SK-N-SH treated with all-trans-retinoic acid at 6 μM for 48 hours (cell line): Measurements from ENCODE around the gene TMEM131.

Source experiments
- ATAC-seq: fragments of 200-7000 bp; cut with Tn5 transposase; 3 replicates; pipeline ENCODE4 v1.9.1; 2020; ENCODE audit warnings: mild to moderate bottlenecking, moderate library complexity
- ARNTL ChIP-seq: fragments of 450-650 bp; formaldehyde crosslinking; IDR thresholded peaks from 2 replicates; pipeline ENCODE4 v1.5.0; 2020; ENCODE audit warnings: low read depth, mild to moderate bottlenecking, moderate library complexity, borderline replicate concordance
- BACH2 ChIP-seq: fragments of 250-450 bp; sonication (Bioruptor Pico); IDR thresholded peaks from 2 replicates; pipeline ENCODE4 v1.9.0; 2021; ENCODE audit warnings: mild to moderate bottlenecking, borderline replicate concordance
- CSDC2 ChIP-seq: fragments of 250-450 bp; sonication (Bioruptor Pico); IDR thresholded peaks from 2 replicates; pipeline ENCODE4 v1.5.0; 2020; ENCODE audit warnings: mild to moderate bottlenecking, moderate library complexity
- ESRRG ChIP-seq: fragments of 250-450 bp; sonication (Bioruptor Pico); IDR thresholded peaks from 2 replicates; pipeline ENCODE4 v1.6.1; 2021; ENCODE audit warnings: mild to moderate bottlenecking
- ISL1 ChIP-seq: fragments of 250-450 bp; sonication (Bioruptor Pico); IDR thresholded peaks from 2 replicates; pipeline ENCODE4 v2.1.2; 2022; ENCODE audit warnings: mild to moderate bottlenecking, moderate library complexity
- OSR1 ChIP-seq: fragments of 250-450 bp; sonication (Bioruptor Pico); IDR thresholded peaks from 2 replicates; pipeline ENCODE4 v1.8.0; 2022; ENCODE audit warnings: moderate library complexity, mild to moderate bottlenecking, inconsistent platforms
- PPARA ChIP-seq: fragments of 250-450 bp; sonication (Bioruptor Pico); IDR thresholded peaks from 2 replicates; pipeline ENCODE4 v1.5.0; 2020; ENCODE audit warnings: mild to moderate bottlenecking, borderline replicate concordance
- RARB ChIP-seq: fragments of 250-450 bp; sonication (Bioruptor Pico); IDR thresholded peaks from 2 replicates; pipeline ENCODE4 v1.8.0; 2021; ENCODE audit warnings: mild to moderate bottlenecking, moderate library complexity
- SNAI2 ChIP-seq: fragments of 250-450 bp; sonication (Bioruptor Pico); IDR thresholded peaks from 2 replicates; pipeline ENCODE4 v1.5.0; 2020; ENCODE audit warnings: mild to moderate bottlenecking, moderate library complexity
- TOX ChIP-seq: fragments of 250-450 bp; sonication (Bioruptor Pico); IDR thresholded peaks from 2 replicates; pipeline ENCODE4 v1.8.0; 2021; ENCODE audit warnings: mild to moderate bottlenecking, moderate library complexity, borderline replicate concordance
- ZC3H10 ChIP-seq: fragments of 250-450 bp; sonication (Bioruptor Pico); IDR thresholded peaks from 2 replicates; pipeline ENCODE4 v1.5.1; 2021; ENCODE audit warnings: mild to moderate bottlenecking, moderate library complexity
- ZFP3 ChIP-seq: fragments of 250-450 bp; sonication (Bioruptor Pico); IDR thresholded peaks from 2 replicates; pipeline ENCODE4 v1.5.0; 2020; ENCODE audit warnings: mild to moderate bottlenecking, moderate library complexity
- ZFP30 ChIP-seq: fragments of 450-650 bp; formaldehyde crosslinking; IDR thresholded peaks from 2 replicates; pipeline ENCODE4 v1.5.0; 2022; ENCODE audit warnings: mild to moderate bottlenecking, moderate library complexity
- ZNF565 ChIP-seq: fragments of 450-650 bp; formaldehyde crosslinking; conservative IDR thresholded peaks from 2 replicates; pipeline ENCODE4 v1.5.0; 2020; ENCODE audit warnings: low read depth, mild to moderate bottlenecking, moderate library complexity
- ZNF70 ChIP-seq: fragments of 450-650 bp; formaldehyde crosslinking; IDR thresholded peaks from 2 replicates; pipeline ENCODE4 v1.5.0; 2020; ENCODE audit warnings: mild to moderate bottlenecking, moderate library complexity
- ZNF8 ChIP-seq: fragments of 450-650 bp; formaldehyde crosslinking; IDR thresholded peaks from 2 replicates; pipeline ENCODE4 v1.5.0; 2020; ENCODE audit warnings: mild to moderate bottlenecking, moderate library complexity
- TF ChIP-seq, protein P1 (sequence below): fragments of 250-450 bp; sonication (Bioruptor Pico); IDR thresholded peaks from 2 replicates; pipeline ENCODE4 v1.8.0; 2020; ENCODE audit warnings: mild to moderate bottlenecking, moderate library complexity, borderline replicate concordance
- TF ChIP-seq, protein P2 (sequence below): fragments of 250-450 bp; sonication (Bioruptor Pico); IDR thresholded peaks from 2 replicates; pipeline ENCODE4 v1.5.0; 2020; ENCODE audit warnings: mild to moderate bottlenecking, moderate library complexity
- TF ChIP-seq, protein P3 (sequence below): fragments of 250-450 bp; sonication (Bioruptor Pico); IDR thresholded peaks from 2 replicates; pipeline ENCODE4 v1.8.0; 2021; ENCODE audit warnings: low read depth, mild to moderate bottlenecking, moderate library complexity, borderline replicate concordance
- TF ChIP-seq, protein P4 (sequence below): fragments of 250-450 bp; sonication (Bioruptor Pico); IDR thresholded peaks from 2 replicates; pipeline ENCODE4 v1.5.1; 2020; ENCODE audit warnings: low read depth, mild to moderate bottlenecking, moderate library complexity

Gene TMEM131

DNA sequence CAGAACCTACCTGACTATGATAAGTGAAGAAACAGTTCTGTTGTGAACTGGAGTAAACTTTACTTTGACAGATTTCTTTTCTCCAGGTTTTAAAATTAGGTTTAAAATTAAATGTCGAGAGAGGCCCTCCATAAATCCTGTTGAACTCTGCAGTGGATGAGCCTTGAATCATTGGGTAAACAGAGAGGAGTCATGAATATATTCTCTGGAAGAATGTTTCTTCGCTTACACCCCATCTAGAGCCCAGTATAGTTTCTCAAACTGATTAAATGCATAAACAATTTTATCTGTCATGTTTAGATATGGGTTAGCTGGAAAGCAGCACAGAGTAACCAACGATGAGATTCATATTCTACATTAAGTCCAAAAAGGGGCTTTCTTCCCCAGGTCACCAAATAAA lies 198.4 kb downstream of the TMEM131 start:
- ATAC-seq: no peak
- TF ChIP-seq CSDC2 (CRISPR knock-in tag): no peak
- no peak for TF ChIP-seq RARB
- TF ChIP-seq, protein P1, sequence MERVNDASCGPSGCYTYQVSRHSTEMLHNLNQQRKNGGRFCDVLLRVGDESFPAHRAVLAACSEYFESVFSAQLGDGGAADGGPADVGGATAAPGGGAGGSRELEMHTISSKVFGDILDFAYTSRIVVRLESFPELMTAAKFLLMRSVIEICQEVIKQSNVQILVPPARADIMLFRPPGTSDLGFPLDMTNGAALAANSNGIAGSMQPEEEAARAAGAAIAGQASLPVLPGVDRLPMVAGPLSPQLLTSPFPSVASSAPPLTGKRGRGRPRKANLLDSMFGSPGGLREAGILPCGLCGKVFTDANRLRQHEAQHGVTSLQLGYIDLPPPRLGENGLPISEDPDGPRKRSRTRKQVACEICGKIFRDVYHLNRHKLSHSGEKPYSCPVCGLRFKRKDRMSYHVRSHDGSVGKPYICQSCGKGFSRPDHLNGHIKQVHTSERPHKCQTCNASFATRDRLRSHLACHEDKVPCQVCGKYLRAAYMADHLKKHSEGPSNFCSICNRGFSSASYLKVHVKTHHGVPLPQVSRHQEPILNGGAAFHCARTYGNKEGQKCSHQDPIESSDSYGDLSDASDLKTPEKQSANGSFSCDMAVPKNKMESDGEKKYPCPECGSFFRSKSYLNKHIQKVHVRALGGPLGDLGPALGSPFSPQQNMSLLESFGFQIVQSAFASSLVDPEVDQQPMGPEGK: no peak
- TF ChIP-seq, protein P2, sequence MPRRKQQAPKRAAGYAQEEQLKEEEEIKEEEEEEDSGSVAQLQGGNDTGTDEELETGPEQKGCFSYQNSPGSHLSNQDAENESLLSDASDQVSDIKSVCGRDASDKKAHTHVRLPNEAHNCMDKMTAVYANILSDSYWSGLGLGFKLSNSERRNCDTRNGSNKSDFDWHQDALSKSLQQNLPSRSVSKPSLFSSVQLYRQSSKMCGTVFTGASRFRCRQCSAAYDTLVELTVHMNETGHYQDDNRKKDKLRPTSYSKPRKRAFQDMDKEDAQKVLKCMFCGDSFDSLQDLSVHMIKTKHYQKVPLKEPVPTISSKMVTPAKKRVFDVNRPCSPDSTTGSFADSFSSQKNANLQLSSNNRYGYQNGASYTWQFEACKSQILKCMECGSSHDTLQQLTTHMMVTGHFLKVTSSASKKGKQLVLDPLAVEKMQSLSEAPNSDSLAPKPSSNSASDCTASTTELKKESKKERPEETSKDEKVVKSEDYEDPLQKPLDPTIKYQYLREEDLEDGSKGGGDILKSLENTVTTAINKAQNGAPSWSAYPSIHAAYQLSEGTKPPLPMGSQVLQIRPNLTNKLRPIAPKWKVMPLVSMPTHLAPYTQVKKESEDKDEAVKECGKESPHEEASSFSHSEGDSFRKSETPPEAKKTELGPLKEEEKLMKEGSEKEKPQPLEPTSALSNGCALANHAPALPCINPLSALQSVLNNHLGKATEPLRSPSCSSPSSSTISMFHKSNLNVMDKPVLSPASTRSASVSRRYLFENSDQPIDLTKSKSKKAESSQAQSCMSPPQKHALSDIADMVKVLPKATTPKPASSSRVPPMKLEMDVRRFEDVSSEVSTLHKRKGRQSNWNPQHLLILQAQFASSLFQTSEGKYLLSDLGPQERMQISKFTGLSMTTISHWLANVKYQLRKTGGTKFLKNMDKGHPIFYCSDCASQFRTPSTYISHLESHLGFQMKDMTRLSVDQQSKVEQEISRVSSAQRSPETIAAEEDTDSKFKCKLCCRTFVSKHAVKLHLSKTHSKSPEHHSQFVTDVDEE (CRISPR knock-in tag): no peak
- no peak for TF ChIP-seq ZC3H10 (CRISPR knock-in tag)
- no peak for TF ChIP-seq ZFP3 (CRISPR knock-in tag)
- TF ChIP-seq ESRRG (CRISPR knock-in tag): no peak
- TF ChIP-seq ISL1: no peak
- no peak for TF ChIP-seq OSR1
- TF ChIP-seq PPARA: no peak
- TF ChIP-seq, protein P3, sequence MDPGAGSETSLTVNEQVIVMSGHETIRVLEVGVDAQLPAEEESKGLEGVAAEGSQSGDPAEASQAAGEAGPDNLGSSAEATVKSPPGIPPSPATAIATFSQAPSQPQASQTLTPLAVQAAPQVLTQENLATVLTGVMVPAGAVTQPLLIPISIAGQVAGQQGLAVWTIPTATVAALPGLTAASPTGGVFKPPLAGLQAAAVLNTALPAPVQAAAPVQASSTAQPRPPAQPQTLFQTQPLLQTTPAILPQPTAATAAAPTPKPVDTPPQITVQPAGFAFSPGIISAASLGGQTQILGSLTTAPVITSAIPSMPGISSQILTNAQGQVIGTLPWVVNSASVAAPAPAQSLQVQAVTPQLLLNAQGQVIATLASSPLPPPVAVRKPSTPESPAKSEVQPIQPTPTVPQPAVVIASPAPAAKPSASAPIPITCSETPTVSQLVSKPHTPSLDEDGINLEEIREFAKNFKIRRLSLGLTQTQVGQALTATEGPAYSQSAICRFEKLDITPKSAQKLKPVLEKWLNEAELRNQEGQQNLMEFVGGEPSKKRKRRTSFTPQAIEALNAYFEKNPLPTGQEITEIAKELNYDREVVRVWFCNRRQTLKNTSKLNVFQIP (CRISPR knock-in tag): no peak
- no peak for TF ChIP-seq ZNF70 (CRISPR knock-in tag)
- TF ChIP-seq ZNF565 (CRISPR knock-in tag): no peak
- no peak for TF ChIP-seq SNAI2 (CRISPR knock-in tag)
- TF ChIP-seq BACH2: no peak
- no peak for TF ChIP-seq ZFP30 (CRISPR knock-in tag)

DNA sequence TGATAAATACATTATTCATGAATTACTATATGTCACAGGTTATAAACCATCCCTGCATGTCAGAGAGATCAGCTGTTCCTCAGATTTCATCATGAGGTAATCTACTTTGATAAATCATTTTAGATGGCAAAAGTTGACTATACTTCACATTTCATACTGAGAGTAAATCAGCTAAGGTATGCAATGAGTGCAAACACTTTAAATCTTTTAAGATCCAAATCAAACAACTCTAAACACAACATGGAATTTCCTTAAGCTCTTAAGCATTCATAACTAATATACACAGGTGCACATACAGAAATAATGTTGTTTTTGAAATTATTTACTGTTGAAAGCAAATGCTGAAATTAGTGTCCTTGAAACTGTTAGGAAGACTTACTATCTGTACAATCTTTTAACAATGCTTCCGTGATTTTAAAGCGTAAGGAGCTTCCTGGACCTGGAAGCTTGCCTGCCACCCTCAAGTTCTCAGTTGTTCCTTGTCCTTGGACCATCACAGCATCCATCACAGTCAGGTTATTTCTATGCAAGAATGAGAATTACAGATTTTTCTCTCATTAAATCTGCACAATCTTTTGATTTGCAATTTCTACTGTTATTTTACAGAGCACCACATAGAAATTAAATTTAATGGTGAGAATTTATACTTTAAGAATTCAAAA lies 199.2 kb downstream of the TMEM131 start:
- no peak for TF ChIP-seq TOX
- TF ChIP-seq RARB: no peak
- TF ChIP-seq CSDC2 (CRISPR knock-in tag): no peak
- no peak for TF ChIP-seq ARNTL (CRISPR knock-in tag)
- TF ChIP-seq, protein P3 (CRISPR knock-in tag): no peak
- ATAC-seq: no peak

DNA sequence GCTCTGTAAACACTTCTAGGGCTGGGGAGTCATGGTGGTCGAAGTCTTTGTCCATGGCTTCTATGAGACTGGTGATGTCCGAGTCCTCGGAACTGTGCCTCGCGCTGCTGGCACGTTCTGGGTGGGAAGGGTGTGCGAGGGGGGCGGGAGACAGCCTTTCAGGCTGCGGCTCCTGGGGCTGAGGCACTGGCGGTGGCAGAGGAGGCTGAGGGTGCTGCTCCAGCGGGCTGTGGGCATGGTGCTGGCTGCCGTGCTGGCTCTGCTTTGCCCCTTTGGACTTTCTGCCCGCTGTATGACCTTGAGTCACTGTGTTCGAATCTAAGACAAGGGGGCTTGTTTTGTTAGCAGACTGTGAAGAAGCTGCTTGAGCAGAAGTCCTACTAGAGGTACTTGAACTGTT lies 203.3 kb downstream of the TMEM131 start:
- TF ChIP-seq TOX (no peak), BACH2 (no peak), CSDC2 (CRISPR knock-in tag) (no peak), ZNF8 (CRISPR knock-in tag) (no peak), SNAI2 (CRISPR knock-in tag) (no peak), ZFP30 (CRISPR knock-in tag) (no peak)
- TF ChIP-seq, protein P4, sequence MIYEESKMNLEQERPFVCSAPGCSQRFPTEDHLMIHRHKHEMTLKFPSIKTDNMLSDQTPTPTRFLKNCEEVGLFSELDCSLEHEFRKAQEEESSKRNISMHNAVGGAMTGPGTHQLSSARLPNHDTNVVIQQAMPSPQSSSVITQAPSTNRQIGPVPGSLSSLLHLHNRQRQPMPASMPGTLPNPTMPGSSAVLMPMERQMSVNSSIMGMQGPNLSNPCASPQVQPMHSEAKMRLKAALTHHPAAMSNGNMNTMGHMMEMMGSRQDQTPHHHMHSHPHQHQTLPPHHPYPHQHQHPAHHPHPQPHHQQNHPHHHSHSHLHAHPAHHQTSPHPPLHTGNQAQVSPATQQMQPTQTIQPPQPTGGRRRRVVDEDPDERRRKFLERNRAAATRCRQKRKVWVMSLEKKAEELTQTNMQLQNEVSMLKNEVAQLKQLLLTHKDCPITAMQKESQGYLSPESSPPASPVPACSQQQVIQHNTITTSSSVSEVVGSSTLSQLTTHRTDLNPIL: no peak
- no peak for ATAC-seq
